Left renal pelvis (tissue), 4 donors: ENCODE data around the gene MACROD2. TPM values are rescaled to one million over a fixed set of nuclear protein-coding genes. Genes with fewer than 3 reads are reported as not detected.
"Not testable (repeated sequence)": the region's sequence is repeated elsewhere in the genome, so short reads cannot be mapped to it uniquely, and the experiment has no call there.

ENCODE experiments used
- DNase-seq, 4 donors: peaks; one replicate each; pipeline ENCODE4 v3.0.0-alpha.2; 2013; ENCODE audit warnings: low read depth in 4 of 4, low spot score in 3 of 4
- polyA plus RNA-seq, 4 donors: library from polyadenylated mRNA; unstranded; fragments of 120-200 nt; gene quantifications; one replicate each; pipeline ENCODE4 v1.2.1, GENCODE V29; 2013; ENCODE audit not compliant: insufficient read length in 4 of 4

The MACROD2 gene
- polyA plus RNA-seq, 4 donors: 7.0 to 17.8 (median 12.7) TPM

- DNase-seq: no peak
These were observed 996.8 kb downstream of the MACROD2 start for GRCh38 chr20:14992153-14992552.

- DNase-seq: no peak
These were observed 997.6 kb downstream of the MACROD2 start for GRCh38 chr20:14992961-14993360.

- DNase-seq: no peak
These were observed 1001.8 kb downstream of the MACROD2 start for GRCh38 chr20:14996883-14997672.

GRCh38 chr20:14997791-14998190, 1002.5 kb downstream of the MACROD2 start:
- DNase-seq: no peak

GRCh38 chr20:15005300-15005986, 1010.1 kb downstream of the MACROD2 start:
- DNase-seq: no peak

- no peak for DNase-seq
These were observed 1016.3 kb downstream of the MACROD2 start for GRCh38 chr20:15011631-15012030.

- peak in 1 of 4 donors; percentile 29 for DNase-seq
These were observed 1017.2 kb downstream of the MACROD2 start for GRCh38 chr20:15012566-15012965.

- DNase-seq: not testable (repeated sequence)
These were observed 1021.6 kb downstream of the MACROD2 start for GRCh38 chr20:15016875-15017274.

GRCh38 chr20:15018966-15019365, 1023.6 kb downstream of the MACROD2 start:
- DNase-seq: no peak

GRCh38 chr20:15020845-15021244, 1025.5 kb downstream of the MACROD2 start:
- no peak for DNase-seq

- no peak for DNase-seq
These were observed 1027.6 kb downstream of the MACROD2 start for GRCh38 chr20:15022921-15023320.

- DNase-seq: no peak
These were observed 1031.4 kb downstream of the MACROD2 start for GRCh38 chr20:15026759-15027158.

- DNase-seq: no peak
These were observed 1035.5 kb downstream of the MACROD2 start for GRCh38 chr20:15030826-15031225.

GRCh38 chr20:15031546-15032351, 1036.4 kb downstream of the MACROD2 start:
- DNase-seq: no peak

- DNase-seq: no peak
These were observed 1037.0 kb downstream of the MACROD2 start for GRCh38 chr20:15032352-15032622.

- DNase-seq: no peak
These were observed 1038.0 kb downstream of the MACROD2 start for GRCh38 chr20:15033269-15033668.

GRCh38 chr20:15033891-15034290, 1038.6 kb downstream of the MACROD2 start:
- no peak for DNase-seq

GRCh38 chr20:15036948-15037347, 1041.6 kb downstream of the MACROD2 start:
- DNase-seq: no peak

- DNase-seq: peak in 2 of 4 donors; percentile 39 to 66
These were observed 1043.9 kb downstream of the MACROD2 start for GRCh38 chr20:15039088-15039752.

- DNase-seq: no peak
These were observed 1047.4 kb downstream of the MACROD2 start for GRCh38 chr20:15042723-15043122.

GRCh38 chr20:15045246-15045645, 1049.9 kb downstream of the MACROD2 start:
- no peak for DNase-seq
